Keratinocyte (primary cell): ENCODE measurements around the gene ZNF610.

Experiments
- CTCF ChIP-seq, 3 experiments: IDR thresholded peaks in 1 of 3; conservative IDR thresholded peaks in 1 of 3; optimal IDR thresholded peaks in 1 of 3; 2 replicates in 2 of 3; 3 replicates in 1 of 3; pipeline versions ENCODE3 to v1.5.1; 2011; ENCODE audit warnings: low read length in 3 of 3, mild to moderate bottlenecking in 3 of 3, moderate library complexity in 2 of 3, control low read depth in 1 of 3, inconsistent platforms in 1 of 3; ENCODE audit not compliant: insufficient read depth in 2 of 3; ENCODE audit errors: extremely low read depth in 1 of 3
- EZH2 ChIP-seq: IDR thresholded peaks from one replicate; pipeline ENCODE4 v1.6.1; 2012; ENCODE audit warnings: inconsistent platforms, mild to moderate bottlenecking, low read length, moderate library complexity

GRCh38 chr19:52297601-52298364, 38.3 kb upstream of the ZNF610 start:
- TF ChIP-seq CTCF (optimal IDR thresholded peaks at IDR 0.05 in 1 of 3, IDR thresholded peaks at IDR 0.05 in 1 of 3, conservative IDR thresholded peaks at IDR 0.05 in 1 of 3; ENCODE audit: extremely low read depth in 1 of 3, insufficient read depth in 2 of 3, low read length in 3 of 3): no peak
- TF ChIP-seq EZH2: no peak
